22Rv1 (cell line): ENCODE measurements around the gene KLK2.

Experiments used
- ZFX ChIP-seq: fragments of 450-650 bp; IDR thresholded peaks from 2 replicates; pipeline ENCODE4 v1.6.1; 2017; ENCODE audit warnings: antibody characterized with exemption, borderline replicate concordance
- TF ChIP-seq, protein P1 (sequence below): fragments of 450-650 bp; IDR thresholded peaks from 2 replicates; pipeline ENCODE4 v1.5.1; 2017; ENCODE audit warnings: mild to moderate bottlenecking

DNA sequence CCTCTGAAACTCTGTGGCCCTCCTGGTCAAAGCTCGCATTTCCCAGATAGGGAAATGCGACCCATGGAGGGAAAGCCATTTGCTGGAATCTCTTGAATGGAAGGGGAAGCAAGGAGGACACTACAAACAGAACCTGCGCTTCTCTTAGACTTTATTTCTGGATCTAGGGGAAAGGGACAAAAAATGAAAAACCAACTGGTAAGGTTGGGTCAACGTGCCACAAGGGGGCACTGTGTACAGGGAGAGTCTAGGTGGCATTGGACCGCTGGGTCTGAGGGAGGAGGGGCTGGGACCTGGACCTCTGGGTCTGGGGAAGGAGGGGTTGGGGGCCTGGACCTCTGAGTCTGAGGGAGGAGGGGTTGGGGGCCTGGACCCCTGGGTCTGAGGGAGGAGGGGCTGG lies 33.0 kb downstream of the KLK2 start:
- TF ChIP-seq, protein P1, sequence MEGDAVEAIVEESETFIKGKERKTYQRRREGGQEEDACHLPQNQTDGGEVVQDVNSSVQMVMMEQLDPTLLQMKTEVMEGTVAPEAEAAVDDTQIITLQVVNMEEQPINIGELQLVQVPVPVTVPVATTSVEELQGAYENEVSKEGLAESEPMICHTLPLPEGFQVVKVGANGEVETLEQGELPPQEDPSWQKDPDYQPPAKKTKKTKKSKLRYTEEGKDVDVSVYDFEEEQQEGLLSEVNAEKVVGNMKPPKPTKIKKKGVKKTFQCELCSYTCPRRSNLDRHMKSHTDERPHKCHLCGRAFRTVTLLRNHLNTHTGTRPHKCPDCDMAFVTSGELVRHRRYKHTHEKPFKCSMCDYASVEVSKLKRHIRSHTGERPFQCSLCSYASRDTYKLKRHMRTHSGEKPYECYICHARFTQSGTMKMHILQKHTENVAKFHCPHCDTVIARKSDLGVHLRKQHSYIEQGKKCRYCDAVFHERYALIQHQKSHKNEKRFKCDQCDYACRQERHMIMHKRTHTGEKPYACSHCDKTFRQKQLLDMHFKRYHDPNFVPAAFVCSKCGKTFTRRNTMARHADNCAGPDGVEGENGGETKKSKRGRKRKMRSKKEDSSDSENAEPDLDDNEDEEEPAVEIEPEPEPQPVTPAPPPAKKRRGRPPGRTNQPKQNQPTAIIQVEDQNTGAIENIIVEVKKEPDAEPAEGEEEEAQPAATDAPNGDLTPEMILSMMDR, result peak; percentile 73
- TF ChIP-seq ZFX, result no peak
